Measurements from ENCODE around the gene RLN3.

- TF ChIP-seq, protein P1, sequence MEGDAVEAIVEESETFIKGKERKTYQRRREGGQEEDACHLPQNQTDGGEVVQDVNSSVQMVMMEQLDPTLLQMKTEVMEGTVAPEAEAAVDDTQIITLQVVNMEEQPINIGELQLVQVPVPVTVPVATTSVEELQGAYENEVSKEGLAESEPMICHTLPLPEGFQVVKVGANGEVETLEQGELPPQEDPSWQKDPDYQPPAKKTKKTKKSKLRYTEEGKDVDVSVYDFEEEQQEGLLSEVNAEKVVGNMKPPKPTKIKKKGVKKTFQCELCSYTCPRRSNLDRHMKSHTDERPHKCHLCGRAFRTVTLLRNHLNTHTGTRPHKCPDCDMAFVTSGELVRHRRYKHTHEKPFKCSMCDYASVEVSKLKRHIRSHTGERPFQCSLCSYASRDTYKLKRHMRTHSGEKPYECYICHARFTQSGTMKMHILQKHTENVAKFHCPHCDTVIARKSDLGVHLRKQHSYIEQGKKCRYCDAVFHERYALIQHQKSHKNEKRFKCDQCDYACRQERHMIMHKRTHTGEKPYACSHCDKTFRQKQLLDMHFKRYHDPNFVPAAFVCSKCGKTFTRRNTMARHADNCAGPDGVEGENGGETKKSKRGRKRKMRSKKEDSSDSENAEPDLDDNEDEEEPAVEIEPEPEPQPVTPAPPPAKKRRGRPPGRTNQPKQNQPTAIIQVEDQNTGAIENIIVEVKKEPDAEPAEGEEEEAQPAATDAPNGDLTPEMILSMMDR (IDR thresholded peaks at IDR 0.05 in 8 of 11, conservative IDR thresholded peaks at IDR 0.05 in 3 of 11): no peak
- no peak for TF ChIP-seq POLR2A (IDR thresholded peaks at IDR 0.05)
Measured at GRCh38 chr19:13984186-13984585, 43.8 kb upstream of the RLN3 start.
